GM12878 (cell line): ENCODE results near the gene POMP. TPM values are rescaled to one million over a fixed set of nuclear protein-coding genes. Genes with fewer than 3 reads are reported as not detected.

Experiments
- ATAC-seq: fragments of 200-7000 bp; cut with Tn5 transposase; 3 replicates; pipeline ENCODE4 v1.9.1; 2020; ENCODE audit warnings: mild to moderate bottlenecking, moderate library complexity
- BruUV-seq: library from RNA; stranded (reverse); fragments of 400-500 nt; replicated peaks from 2 replicates; lab custom pipeline; 2021; lab: Mats Ljungman, UMichigan
- CTCF ChIA-PET: fragments of 300-600 bp; sonication (Branson Sonifier 250); formaldehyde crosslinking; extraction: SDS; loops from one replicate; lab custom pipeline; 2021; ENCODE audit warnings: inconsistent platforms; lab: Yijun Ruan, JAX
- POLR2A ChIA-PET: fragments of 350-600 bp; formaldehyde crosslinking; extraction: SDS; loops from one replicate; lab custom pipeline; 2021; ENCODE audit warnings: inconsistent platforms; lab: Charles Lee
- RAD21 ChIA-PET: fragments of 300-600 bp; sonication (Branson Sonifier 250); formaldehyde crosslinking; loops from one replicate; lab custom pipeline; 2023; ENCODE audit warnings: antibody characterized with exemption; ENCODE audit not compliant: unreplicated experiment; lab: Charles Lee
- SMC1A ChIA-PET: fragments of 300-600 bp; sonication (Branson Sonifier 250); formaldehyde crosslinking; loops from one replicate; lab custom pipeline; 2023; ENCODE audit not compliant: unreplicated experiment, uncharacterized antibody; lab: Charles Lee
- DNase-seq: peaks from one replicate; pipeline ENCODE4 v3.0.0-alpha.2; 2011; ENCODE audit warnings: low read depth, low spot score
- FAIRE-seq: peaks from 3 replicates; lab custom pipeline; 2011; peaks lifted over from hg19 to GRCh38; lab: Jason Lieb, UNC
- H2AFZ ChIP-seq: 2 replicates; pipeline ENCODE4 v1.6.0; 2011; ENCODE audit warnings: low read depth, low read length, control low read depth; ENCODE audit not compliant: control insufficient read depth
- H3K27ac ChIP-seq: 2 replicates; pipeline ENCODE4 v1.5.1; 2011; ENCODE audit warnings: control low read depth; ENCODE audit not compliant: control insufficient read depth, insufficient read depth
- H3K27me3 ChIP-seq, 2 experiments: replicated peaks in 1 of 2; 2 replicates each; pipeline versions ENCODE4 v1.6.0 to v1.6.1; 2011; ENCODE audit warnings: low read length in 1 of 2; ENCODE audit not compliant: control insufficient read depth in 2 of 2, insufficient read depth in 2 of 2
- H3K36me3 ChIP-seq, 2 experiments: 2 replicates each; pipeline ENCODE4 v1.5.1; 2011; ENCODE audit warnings: low read length in 1 of 2; ENCODE audit not compliant: control insufficient read depth in 2 of 2, insufficient read depth in 2 of 2
- H3K4me1 ChIP-seq: 2 replicates; pipeline ENCODE4 v1.6.1; 2011; ENCODE audit warnings: mild to moderate bottlenecking, low read length, moderate library complexity, mixed read lengths; ENCODE audit not compliant: control insufficient read depth, insufficient read depth
- H3K4me2 ChIP-seq: 2 replicates; pipeline ENCODE4 v1.6.0; 2011; ENCODE audit warnings: control low read depth; ENCODE audit not compliant: control insufficient read depth, insufficient read depth
- H3K4me3 ChIP-seq: fragments of 200-600 bp; sonication (generic); 2 replicates; pipeline ENCODE4 v1.5.1; 2016
- H3K79me2 ChIP-seq: 2 replicates; pipeline ENCODE4 v1.6.0; 2011; ENCODE audit warnings: low read length; ENCODE audit not compliant: control insufficient read depth, insufficient read depth
- H3K9ac ChIP-seq: 2 replicates; pipeline ENCODE4 v1.8.0; 2011; ENCODE audit warnings: low read length, control low read depth, mixed read lengths; ENCODE audit not compliant: control insufficient read depth, insufficient read depth
- H3K9me3 ChIP-seq: replicated peaks from 3 replicates; pipeline ENCODE4 v1.5.1; 2011; ENCODE audit warnings: mild to moderate bottlenecking, low read length; ENCODE audit not compliant: control insufficient read depth, insufficient read depth
- H4K20me1 ChIP-seq: 2 replicates; pipeline ENCODE4 v1.6.0; 2011; ENCODE audit not compliant: control insufficient read depth, insufficient read depth
- CBFB ChIP-seq: IDR thresholded peaks from 2 replicates; pipeline ENCODE4 v1.6.1; 2016; ENCODE audit warnings: antibody characterized with exemption, low read depth
- DPF2 ChIP-seq: fragments of 450-650 bp; IDR thresholded peaks from 2 replicates; pipeline ENCODE4 v1.6.1; 2017; ENCODE audit warnings: mild to moderate bottlenecking
- GABPA ChIP-seq: IDR thresholded peaks from 2 replicates; pipeline ENCODE4 v1.6.1; 2014; ENCODE audit warnings: antibody characterized with exemption, low read depth, mild to moderate bottlenecking, inconsistent platforms
- IKZF1 ChIP-seq: fragments of 450-650 bp; conservative IDR thresholded peaks from 2 replicates; pipeline ENCODE4 v1.6.1; 2017; ENCODE audit warnings: antibody characterized with exemption, mild to moderate bottlenecking
- JUNB ChIP-seq: IDR thresholded peaks from 2 replicates; pipeline ENCODE4 v1.6.1; 2016; ENCODE audit warnings: antibody characterized with exemption, mild to moderate bottlenecking
- MXI1 ChIP-seq: fragments of 150-350 bp; IDR thresholded peaks from 2 replicates; pipeline ENCODE4 v1.6.1; 2011; ENCODE audit warnings: low read depth, mild to moderate bottlenecking, inconsistent platforms, low read length, improper control_type of control experiment
- NFYB ChIP-seq: IDR thresholded peaks from 2 replicates; pipeline ENCODE4 v1.6.1; 2011; ENCODE audit warnings: low read depth, mild to moderate bottlenecking, low read length, improper control_type of control experiment, moderate library complexity; ENCODE audit not compliant: insufficient read depth
- NKRF ChIP-seq: fragments of 450-650 bp; conservative IDR thresholded peaks from 2 replicates; pipeline ENCODE4 v1.6.1; 2017; ENCODE audit warnings: mild to moderate bottlenecking, moderate library complexity
- NRF1 ChIP-seq: conservative IDR thresholded peaks from 2 replicates; pipeline ENCODE4 v1.6.1; 2011; ENCODE audit warnings: mild to moderate bottlenecking, low read depth, low read length, improper control_type of control experiment
- PAX5 ChIP-seq: IDR thresholded peaks from 2 replicates; pipeline ENCODE4 v1.6.1; 2011; ENCODE audit warnings: low read depth, low read length, borderline replicate concordance
- RB1 ChIP-seq: fragments of 450-650 bp; formaldehyde crosslinking; IDR thresholded peaks from 2 replicates; pipeline ENCODE4 v1.6.1; 2017; ENCODE audit warnings: mild to moderate bottlenecking, borderline replicate concordance
- RELA ChIP-seq: fragments of 450-650 bp; IDR thresholded peaks from 2 replicates; pipeline ENCODE4 v1.8.0; 2014; ENCODE audit warnings: borderline replicate concordance; ENCODE audit not compliant: partially characterized antibody
- SIX5 ChIP-seq: IDR thresholded peaks from 2 replicates; pipeline ENCODE4 v1.6.1; 2011; ENCODE audit warnings: mild to moderate bottlenecking, low read depth, low read length, moderate library complexity; ENCODE audit not compliant: severe bottlenecking
- SREBF2 ChIP-seq: IDR thresholded peaks from 2 replicates; pipeline ENCODE4 v1.6.1; 2012; ENCODE audit warnings: mild to moderate bottlenecking, low read length
- TBL1XR1 ChIP-seq: IDR thresholded peaks from 2 replicates; pipeline ENCODE4 v1.6.1; 2012; ENCODE audit warnings: low read depth, low read length, improper control_type of control experiment
- TCF12 ChIP-seq: IDR thresholded peaks from 2 replicates; pipeline ENCODE4 v1.6.1; 2011; ENCODE audit warnings: low read depth, mild to moderate bottlenecking, low read length
- TCF3 ChIP-seq: IDR thresholded peaks from 2 replicates; pipeline ENCODE4 v1.6.1; 2012; ENCODE audit warnings: low read depth, mild to moderate bottlenecking, low read length, borderline replicate concordance; ENCODE audit not compliant: insufficient read depth
- ZZZ3 ChIP-seq: IDR thresholded peaks from 2 replicates; pipeline ENCODE4 v1.6.1; 2011; ENCODE audit warnings: low read depth; ENCODE audit not compliant: control insufficient read depth, insufficient read length
- WGBS: methylation state at CpG from one replicate; pipeline ENCODE4 v1.1.6; 2016; ENCODE audit warnings: low lambda C conversion rate; ENCODE audit not compliant: insufficient replicate concordance, insufficient coverage; ENCODE audit errors: missing lambda C conversion rate; 5-methylcytosine and 5-hydroxymethylcytosine counted together
- in situ Hi-C: fragments of 300-500 bp; cut with MboI; formaldehyde crosslinking; loops from 9 replicates; pipeline ENCODE4 v1.14.3; 2018; ENCODE audit warnings: mixed read lengths
- intact Hi-C: fragments of 100-400 bp; cut with micrococcal nuclease; formaldehyde crosslinking; loops from one replicate; pipeline ENCODE4 v1.14.2; 2022; ENCODE audit not compliant: unreplicated experiment
- polyA plus RNA-seq, 11 experiments: library from polyadenylated mRNA; depleted of rRNA in 4 of 11; unstranded in 6 of 11; stranded (reverse) in 5 of 11; fragments of >200 nt; fragmentation: Nextera tagmentation in 4 of 11; fragmentation: Illumina TruSeq in 1 of 11; extraction: Ambion mirVana in 4 of 11; extraction: Trizol in 1 of 11; gene quantifications; 1 replicate in 1 of 11; 2 replicates in 10 of 11; pipeline versions ENCODE4 v1.2.1 to v1.2.3, GENCODE V29; 2011 to 2016; ENCODE audit warnings: inconsistent platforms in 2 of 11, missing spikeins in 2 of 11, low read depth in 1 of 11
- total RNA-seq, 4 experiments: library from RNA; depleted of rRNA in 3 of 4; stranded (reverse); fragments of >200 nt in 3 of 4; fragmentation: Illumina TruSeq in 1 of 4; extraction: Trizol in 1 of 4; gene quantifications; 2 replicates each; pipeline versions ENCODE4 v1.2.1 to v1.2.3, GENCODE V29; 2013 to 2021
- TF ChIP-seq, protein P1 (sequence below): IDR thresholded peaks from 2 replicates; pipeline ENCODE4 v1.6.1; 2011; ENCODE audit warnings: low read depth, mild to moderate bottlenecking, low read length, moderate library complexity, borderline replicate concordance; ENCODE audit errors: extremely low read depth
- TF ChIP-seq, protein P2 (sequence below): fragments of 450-650 bp; IDR thresholded peaks from 2 replicates; pipeline ENCODE4 v1.6.1; 2017; ENCODE audit warnings: mild to moderate bottlenecking, moderate library complexity

POMP gene
- total and polyA plus RNA-seq, 10 of the 15 experiments (the other 5 are each of a cell fraction or from before 2014, with no cell fraction given), result 90.4 to 668 (median 144) TPM

DNA sequence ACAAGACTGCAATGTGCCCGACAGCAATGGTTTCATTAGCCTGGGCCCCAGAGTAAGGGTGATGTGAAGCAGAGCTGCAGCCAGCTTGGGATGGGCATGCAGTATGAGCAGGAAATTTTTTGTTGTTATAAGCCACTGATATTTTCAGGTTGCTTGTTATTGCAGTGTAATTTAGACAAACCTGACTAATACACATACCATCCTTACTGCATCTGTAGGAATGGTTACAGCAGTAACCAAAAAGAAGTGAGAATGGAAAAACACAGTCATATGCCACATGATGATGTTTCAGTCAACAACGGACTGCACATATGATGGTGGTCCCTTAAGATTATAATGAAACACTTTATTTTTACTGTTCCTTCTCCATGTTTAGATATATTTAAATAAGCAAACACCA is 8.6 kb upstream of the POMP start:
- ChIA-PET RAD21 (no interaction called here), SMC1A (no interaction called here), CTCF (no interaction called here), POLR2A (interaction anchor here (1.2 kb wide), 1 partner anchor 10 kb away, joined by 5 read pairs; no protein-coding TSS in a partner anchor)
- Histone ChIP-seq H3K36me3 (peaks cover 0 to 3% of the 10 kb centered on the region in 2 experiments; a peak in 1 of 4 replicates), H2AFZ (no peak overlapping the region), H3K9me3 (no peaks in the 10 kb centered on the region; the same call in 2 of the 3 replicates), H3K79me2 (peaks cover 9% of the 10 kb centered on the region), H3K4me3 (no peak overlapping the region), H3K27me3 (no peaks in the 10 kb centered on the region), H3K9ac (no peak overlapping the region), H3K4me2 (no peak overlapping the region), H4K20me1 (no peaks in the 10 kb centered on the region), H3K27ac (no peak overlapping the region), H3K4me1 (peaks cover 5% of the 10 kb centered on the region; the same call in 1 of the 2 replicates)
- WGBS, result 54% methylated on average over 2 of the region's 2 CpGs
- FAIRE-seq (no peak), DNase-seq (no peak), ATAC-seq (peak; percentile 42)
- intact Hi-C loops, result loop anchor here (10.0 kb wide), 1 partner anchor 595 kb away; no protein-coding TSS in a partner anchor
- in situ Hi-C loops, result no loop called here
- TF ChIP-seq DPF2, result no peak
- no peak for TF ChIP-seq PAX5
- no peak for TF ChIP-seq SIX5
- no peak for TF ChIP-seq IKZF1
- TF ChIP-seq CBFB, result no peak
- no peak for TF ChIP-seq RB1
- no peak for TF ChIP-seq NKRF
- no peak for TF ChIP-seq TCF3
- TF ChIP-seq MXI1, result no peak
- no peak for TF ChIP-seq ZZZ3
- TF ChIP-seq, protein P1, sequence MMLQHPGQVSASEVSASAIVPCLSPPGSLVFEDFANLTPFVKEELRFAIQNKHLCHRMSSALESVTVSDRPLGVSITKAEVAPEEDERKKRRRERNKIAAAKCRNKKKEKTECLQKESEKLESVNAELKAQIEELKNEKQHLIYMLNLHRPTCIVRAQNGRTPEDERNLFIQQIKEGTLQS, result no peak
- no peak for TF ChIP-seq NRF1
- TF ChIP-seq SREBF2, result no peak
- no peak for TF ChIP-seq NFYB
- TF ChIP-seq TCF12, result no peak
- no peak for TF ChIP-seq RELA
- TF ChIP-seq JUNB, result no peak
- TF ChIP-seq, protein P2, sequence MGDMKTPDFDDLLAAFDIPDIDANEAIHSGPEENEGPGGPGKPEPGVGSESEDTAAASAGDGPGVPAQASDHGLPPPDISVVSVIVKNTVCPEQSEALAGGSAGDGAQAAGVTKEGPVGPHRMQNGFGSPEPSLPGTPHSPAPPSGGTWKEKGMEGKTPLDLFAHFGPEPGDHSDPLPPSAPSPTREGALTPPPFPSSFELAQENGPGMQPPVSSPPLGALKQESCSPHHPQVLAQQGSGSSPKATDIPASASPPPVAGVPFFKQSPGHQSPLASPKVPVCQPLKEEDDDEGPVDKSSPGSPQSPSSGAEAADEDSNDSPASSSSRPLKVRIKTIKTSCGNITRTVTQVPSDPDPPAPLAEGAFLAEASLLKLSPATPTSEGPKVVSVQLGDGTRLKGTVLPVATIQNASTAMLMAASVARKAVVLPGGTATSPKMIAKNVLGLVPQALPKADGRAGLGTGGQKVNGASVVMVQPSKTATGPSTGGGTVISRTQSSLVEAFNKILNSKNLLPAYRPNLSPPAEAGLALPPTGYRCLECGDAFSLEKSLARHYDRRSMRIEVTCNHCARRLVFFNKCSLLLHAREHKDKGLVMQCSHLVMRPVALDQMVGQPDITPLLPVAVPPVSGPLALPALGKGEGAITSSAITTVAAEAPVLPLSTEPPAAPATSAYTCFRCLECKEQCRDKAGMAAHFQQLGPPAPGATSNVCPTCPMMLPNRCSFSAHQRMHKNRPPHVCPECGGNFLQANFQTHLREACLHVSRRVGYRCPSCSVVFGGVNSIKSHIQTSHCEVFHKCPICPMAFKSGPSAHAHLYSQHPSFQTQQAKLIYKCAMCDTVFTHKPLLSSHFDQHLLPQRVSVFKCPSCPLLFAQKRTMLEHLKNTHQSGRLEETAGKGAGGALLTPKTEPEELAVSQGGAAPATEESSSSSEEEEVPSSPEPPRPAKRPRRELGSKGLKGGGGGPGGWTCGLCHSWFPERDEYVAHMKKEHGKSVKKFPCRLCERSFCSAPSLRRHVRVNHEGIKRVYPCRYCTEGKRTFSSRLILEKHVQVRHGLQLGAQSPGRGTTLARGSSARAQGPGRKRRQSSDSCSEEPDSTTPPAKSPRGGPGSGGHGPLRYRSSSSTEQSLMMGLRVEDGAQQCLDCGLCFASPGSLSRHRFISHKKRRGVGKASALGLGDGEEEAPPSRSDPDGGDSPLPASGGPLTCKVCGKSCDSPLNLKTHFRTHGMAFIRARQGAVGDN, result no peak
- no peak for TF ChIP-seq TBL1XR1
- TF ChIP-seq GABPA, result no peak
- BruUV-seq, result no TSS peak
